Activated CD4-positive, alpha-beta memory T cell treated with anti-CD3 and anti-CD28 coated beads, Interleukin-2, amount 10 ng/mL, durations not matched to agents 7 days and 5 days (primary cell): ENCODE data around the gene TNFRSF18. TPM values are rescaled to one million over a fixed set of nuclear protein-coding genes. Genes with fewer than 3 reads are reported as not detected.

ENCODE experiments used
- CTCF ChIA-PET: fragments of 350-600 bp; sonication (Branson Sonifier 250); formaldehyde crosslinking; loops from one replicate; lab custom pipeline; 2021; ENCODE audit warnings: antibody characterized with exemption, inconsistent platforms; lab: Charles Lee
- POLR2A ChIA-PET: fragments of 350-600 bp; sonication (Branson Sonifier 250); formaldehyde crosslinking; loops from one replicate; lab custom pipeline; 2021; ENCODE audit warnings: antibody characterized with exemption; lab: Charles Lee
- DNase-seq: peaks from one replicate; pipeline ENCODE4 v3.0.0-alpha.2; 2020
- H3K27ac Mint-ChIP-seq: one replicate; pipeline ENCODE4 v1.8.0; 2021; ENCODE audit warnings: mild to moderate bottlenecking, mixed read lengths
- H3K27me3 Mint-ChIP-seq: one replicate; pipeline ENCODE4 v1.8.0; 2021; ENCODE audit warnings: mixed read lengths
- H3K36me3 Mint-ChIP-seq: one replicate; pipeline ENCODE4 v1.8.0; 2021; ENCODE audit warnings: low read depth, mixed read lengths
- H3K4me1 Mint-ChIP-seq: one replicate; pipeline ENCODE4 v1.8.0; 2021; ENCODE audit warnings: mixed read lengths
- H3K4me3 Mint-ChIP-seq: one replicate; pipeline ENCODE4 v1.8.0; 2021; ENCODE audit warnings: mild to moderate bottlenecking, mixed read lengths
- H3K9me3 Mint-ChIP-seq: one replicate; pipeline ENCODE4 v1.8.0; 2021; ENCODE audit warnings: mixed read lengths
- total RNA-seq, 2 experiments: library from RNA; stranded (reverse); gene quantifications; one replicate each; pipeline ENCODE4 v1.2.3, GENCODE V29; 2021

Gene TNFRSF18
- total RNA-seq, 2 experiments from 2014 or later: 115 to 116 TPM

DNA sequence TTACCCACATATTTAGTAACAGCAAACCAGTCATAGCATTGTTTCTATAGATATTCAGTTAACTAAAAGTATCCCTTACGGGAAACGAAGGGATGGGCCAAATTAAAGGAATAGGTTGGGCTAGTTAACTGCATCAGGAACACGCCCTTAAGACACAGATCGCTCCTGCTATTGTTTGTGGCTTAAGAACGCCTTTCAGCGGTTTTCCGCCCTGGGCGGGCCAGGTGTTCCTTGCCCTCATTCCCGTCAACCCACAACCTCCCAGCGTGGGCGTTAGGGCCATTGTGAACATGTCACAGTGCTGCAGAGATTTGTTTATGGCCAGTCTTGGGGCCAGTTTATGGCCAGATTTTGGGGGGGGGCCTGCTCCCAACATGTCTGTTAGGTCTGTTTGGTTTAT lies 14.7 kb downstream of the TNFRSF18 start:
- Mint-ChIP-seq H3K4me1 (no peaks in the 10 kb centered on the region), H3K36me3 (peaks cover 7% of the 10 kb centered on the region), H3K27ac (no peak overlapping the region), H3K4me3 (no peak overlapping the region), H3K9me3 (peaks cover 11% of the 10 kb centered on the region), H3K27me3 (peaks cover 24% of the 10 kb centered on the region)
- CTCF ChIA-PET: no interaction called here
- DNase-seq: no peak
- POLR2A ChIA-PET: no interaction called here

DNA sequence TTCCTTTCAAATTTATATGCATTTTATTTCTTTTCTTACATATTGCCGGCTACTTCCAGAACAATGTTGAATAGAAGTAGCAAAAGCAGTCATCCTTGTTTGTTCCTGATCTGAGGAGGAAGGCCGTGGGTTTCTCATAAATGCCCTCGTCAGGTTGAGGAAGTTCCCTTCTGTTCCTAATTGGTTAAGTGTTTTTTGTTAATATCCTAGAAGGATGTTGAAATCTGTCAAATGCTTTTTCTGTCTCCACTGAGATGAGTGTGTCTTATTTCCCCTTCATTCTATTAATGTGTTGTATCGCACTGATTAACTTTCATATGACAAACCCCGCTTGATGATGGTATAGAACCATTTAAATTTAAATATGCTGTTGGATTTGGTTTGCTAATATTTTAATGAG lies 17.3 kb downstream of the TNFRSF18 start:
- Mint-ChIP-seq H3K4me1 (no peaks in the 10 kb centered on the region), H3K27me3 (peaks cover 16% of the 10 kb centered on the region), H3K27ac (no peak overlapping the region), H3K9me3 (peaks cover 5% of the 10 kb centered on the region), H3K4me3 (no peak overlapping the region), H3K36me3 (no peaks in the 10 kb centered on the region)
- CTCF ChIA-PET: no interaction called here
- POLR2A ChIA-PET: no interaction called here
- DNase-seq: no peak

DNA sequence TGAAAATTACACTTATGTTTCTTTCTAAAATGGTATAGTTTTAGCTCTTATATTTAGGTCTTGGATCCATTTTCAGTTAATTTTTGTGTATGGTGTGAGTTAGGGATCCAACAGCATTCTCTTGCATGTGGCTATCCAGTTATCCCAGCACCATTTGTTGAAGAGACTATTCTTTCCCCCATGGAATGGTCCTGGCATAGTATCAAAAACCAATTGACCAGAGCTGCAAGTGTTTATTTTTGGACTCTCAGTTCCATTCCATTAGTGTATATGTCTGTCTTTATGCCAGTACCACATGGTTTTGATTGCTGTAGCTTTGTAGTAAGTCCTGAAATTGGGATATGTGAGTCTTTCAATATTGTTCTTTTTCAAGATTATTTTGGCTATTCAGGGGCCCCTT lies 18.5 kb downstream of the TNFRSF18 start:
- DNase-seq: no peak
- no peaks in the 10 kb centered on the region for H3K36me3 Mint-ChIP-seq
- no peak overlapping the region for H3K4me3 Mint-ChIP-seq
- H3K4me1 Mint-ChIP-seq: peaks cover 2% of the 10 kb centered on the region
- no peak overlapping the region for H3K27ac Mint-ChIP-seq
- peaks cover 15% of the 10 kb centered on the region for H3K27me3 Mint-ChIP-seq
- ChIA-PET CTCF (no interaction called here), POLR2A (interaction anchor here (0.6 to 1.6 kb wide), 2 partner anchors 12 to 30 kb away, joined by 4 read pairs; no protein-coding TSS in a partner anchor)
- H3K9me3 Mint-ChIP-seq: peaks cover 5% of the 10 kb centered on the region

DNA sequence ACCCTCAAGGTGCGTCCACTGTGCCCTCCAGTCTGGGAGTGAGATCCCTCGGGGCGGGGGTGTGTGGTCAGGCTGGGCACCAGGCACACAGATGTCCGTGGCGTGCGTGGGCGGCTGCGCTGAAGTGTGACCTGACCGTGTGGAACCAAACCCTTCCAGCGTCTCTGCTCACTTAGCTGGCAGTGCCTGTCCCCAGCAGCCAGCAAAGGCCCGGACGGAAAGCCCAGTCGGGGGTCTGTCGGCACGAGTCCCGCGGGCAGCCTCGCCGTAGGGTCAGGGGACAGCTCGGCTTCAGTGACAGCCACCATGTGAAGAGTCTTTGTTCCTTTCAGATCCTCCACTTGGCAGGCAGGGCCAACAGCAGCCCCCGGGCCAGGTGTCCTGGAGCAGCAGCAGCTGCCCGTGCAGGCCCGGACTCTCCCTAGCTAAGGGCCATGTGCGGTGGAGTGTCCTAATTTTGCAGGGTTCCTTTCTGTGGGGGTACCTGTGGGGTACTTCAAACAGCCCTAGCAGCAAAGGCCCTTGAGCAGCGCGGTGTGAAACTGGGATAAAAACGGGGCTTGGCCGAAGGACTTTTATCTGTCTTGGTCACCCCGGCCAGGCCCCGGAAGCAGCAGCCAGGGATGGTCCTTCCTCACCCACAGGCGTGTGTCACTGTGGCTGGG lies 21.2 kb downstream of the TNFRSF18 start:
- H3K27ac Mint-ChIP-seq: no peak overlapping the region
- POLR2A ChIA-PET: no interaction called here
- DNase-seq: no peak
- no peaks in the 10 kb centered on the region for H3K36me3 Mint-ChIP-seq
- CTCF ChIA-PET: no interaction called here
- peaks cover 10% of the 10 kb centered on the region for H3K27me3 Mint-ChIP-seq
- H3K4me1 Mint-ChIP-seq: peaks cover 6% of the 10 kb centered on the region
- H3K4me3 Mint-ChIP-seq: no peak overlapping the region
- no peaks in the 10 kb centered on the region for H3K9me3 Mint-ChIP-seq

DNA sequence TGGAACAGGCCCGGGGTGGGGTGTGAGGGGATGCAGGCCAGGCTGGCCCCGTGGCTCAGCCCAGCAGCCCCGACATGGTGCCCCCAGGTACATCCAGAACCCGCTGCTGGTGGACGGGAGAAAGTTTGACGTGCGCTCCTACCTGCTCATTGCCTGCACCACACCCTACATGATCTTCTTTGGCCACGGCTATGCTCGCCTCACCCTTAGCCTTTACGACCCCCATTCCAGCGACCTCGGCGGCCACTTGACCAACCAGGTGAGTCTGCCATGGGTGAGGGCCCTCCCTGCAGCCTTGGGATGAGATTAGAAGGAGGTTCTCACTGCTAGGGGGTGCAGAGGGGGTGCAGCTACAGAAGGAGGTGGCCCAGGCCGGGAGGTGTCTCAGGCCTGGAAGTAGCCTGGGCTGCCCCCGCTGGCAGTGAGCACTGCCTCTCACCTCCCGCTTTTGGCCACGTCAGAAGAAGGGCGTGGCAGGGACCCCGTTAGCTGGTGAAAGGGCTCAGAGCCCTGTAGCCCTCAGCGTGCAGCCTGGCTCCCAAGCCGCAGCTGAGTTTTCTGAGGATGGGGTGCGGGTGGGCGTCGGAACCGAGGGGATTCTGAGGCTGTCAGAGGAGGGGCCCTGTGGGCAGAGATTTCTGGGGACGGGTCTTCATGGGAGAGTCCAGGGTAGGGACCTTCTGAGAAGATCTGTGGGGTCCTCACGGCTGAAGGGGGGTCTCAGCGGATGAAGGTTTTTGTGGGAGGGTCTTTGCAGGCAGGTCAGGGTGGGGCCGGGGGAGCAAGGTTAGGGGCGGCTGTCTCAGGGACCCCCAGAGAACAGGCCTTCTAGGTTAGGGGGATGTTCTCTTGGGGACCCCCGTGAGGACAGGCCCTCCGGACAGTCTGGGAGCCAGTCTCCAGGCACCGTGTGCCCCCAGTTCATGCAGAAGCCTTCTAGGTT lies 22.3 kb downstream of the TNFRSF18 start:
- H3K27me3 Mint-ChIP-seq: peaks cover 4% of the 10 kb centered on the region
- no peaks in the 10 kb centered on the region for H3K36me3 Mint-ChIP-seq
- CTCF ChIA-PET: no interaction called here

DNA sequence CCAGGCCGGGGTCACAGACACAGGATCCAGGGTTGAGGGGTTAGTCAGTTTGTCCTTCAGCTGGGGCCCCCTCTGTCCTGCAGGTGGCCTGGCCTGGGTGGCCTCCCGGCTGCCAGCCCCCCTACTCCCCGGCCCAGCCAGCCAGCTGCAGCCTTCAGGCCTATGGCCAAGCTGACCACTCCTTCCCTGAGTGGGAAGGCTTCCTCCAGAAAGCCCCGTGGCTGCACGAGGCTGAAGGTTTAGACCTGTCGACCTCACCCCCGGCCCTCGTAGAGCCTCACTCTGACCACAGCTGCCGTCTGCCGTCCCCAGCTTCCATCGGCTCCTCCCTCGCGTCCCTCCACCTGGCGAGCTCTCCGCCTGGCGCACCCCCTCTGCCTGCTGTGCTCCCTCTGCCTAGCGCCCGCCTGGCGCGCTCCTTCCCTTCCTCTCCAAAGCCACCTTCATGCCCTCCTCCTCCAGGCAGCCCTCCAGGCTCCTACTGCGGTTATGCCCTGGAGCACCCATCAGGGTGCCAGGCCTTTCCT lies 23.1 kb downstream of the TNFRSF18 start:
- H3K9me3 Mint-ChIP-seq: no peaks in the 10 kb centered on the region
- DNase-seq: no peak
- no peak overlapping the region for H3K27ac Mint-ChIP-seq
- no peaks in the 10 kb centered on the region for H3K27me3 Mint-ChIP-seq
- H3K4me3 Mint-ChIP-seq: no peak overlapping the region
- CTCF ChIA-PET: no interaction called here
- POLR2A ChIA-PET: no interaction called here
- H3K36me3 Mint-ChIP-seq: no peaks in the 10 kb centered on the region
- H3K4me1 Mint-ChIP-seq: peaks cover 6% of the 10 kb centered on the region

More for the DNA sequence above, 22.3 kb downstream of the TNFRSF18 start:
- POLR2A ChIA-PET: no interaction called here
- Mint-ChIP-seq H3K9me3 (no peaks in the 10 kb centered on the region), H3K4me3 (no peak overlapping the region), H3K27ac (no peak overlapping the region), H3K4me1 (peaks cover 6% of the 10 kb centered on the region)
- no peak for DNase-seq

DNA sequence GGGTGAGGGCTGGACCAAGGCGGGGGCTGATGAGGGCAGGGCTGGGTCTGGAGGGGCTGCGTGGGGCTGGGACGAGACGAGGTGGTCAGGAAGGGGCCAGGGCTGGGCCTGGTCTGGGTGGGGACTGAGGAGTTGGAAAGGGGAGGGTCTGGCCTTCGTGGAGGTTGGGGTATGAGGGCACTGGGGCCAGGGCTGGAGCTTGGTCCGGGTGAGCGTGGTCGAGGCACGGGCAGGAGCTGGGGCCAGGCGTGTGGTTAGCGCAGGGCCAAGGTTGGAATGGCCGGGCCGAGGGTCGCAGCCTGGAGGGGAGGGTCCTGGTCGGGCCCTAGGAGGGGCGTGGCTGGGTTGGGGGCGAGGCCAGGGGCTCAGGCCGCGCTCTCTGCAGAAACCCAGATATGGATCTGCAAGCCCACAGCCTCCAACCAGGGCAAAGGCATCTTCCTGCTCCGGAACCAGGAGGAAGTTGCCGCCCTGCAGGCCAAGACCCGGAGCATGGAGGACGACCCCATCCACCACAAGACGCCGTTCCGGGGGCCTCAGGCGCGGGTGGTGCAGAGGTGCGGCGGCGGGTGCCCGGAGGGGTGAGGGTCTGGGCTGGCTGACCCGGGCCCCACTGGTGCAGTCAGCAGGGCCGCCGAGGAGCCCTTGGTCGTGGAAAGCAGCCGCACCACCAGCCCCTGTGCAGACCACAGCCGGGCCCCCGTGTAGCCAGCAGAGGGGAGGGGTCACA lies 23.7 kb downstream of the TNFRSF18 start:
- CTCF ChIA-PET: no interaction called here
- Mint-ChIP-seq H3K4me3 (no peak overlapping the region), H3K9me3 (no peaks in the 10 kb centered on the region), H3K27ac (no peak overlapping the region), H3K36me3 (no peaks in the 10 kb centered on the region), H3K27me3 (no peaks in the 10 kb centered on the region), H3K4me1 (peaks cover 6% of the 10 kb centered on the region)
- no peak for DNase-seq
- POLR2A ChIA-PET: no interaction called here

GRCh38 chr1:1181938-1182410 lies 24.4 kb downstream of the TNFRSF18 start:
- no peak for DNase-seq
- POLR2A ChIA-PET: no interaction called here
- H3K4me1 Mint-ChIP-seq: peaks cover 6% of the 10 kb centered on the region
- H3K27ac Mint-ChIP-seq: no peak overlapping the region
- no peaks in the 10 kb centered on the region for H3K36me3 Mint-ChIP-seq
- CTCF ChIA-PET: no interaction called here
- no peak overlapping the region for H3K4me3 Mint-ChIP-seq
- no peaks in the 10 kb centered on the region for H3K9me3 Mint-ChIP-seq
- peaks cover 2% of the 10 kb centered on the region for H3K27me3 Mint-ChIP-seq

DNA sequence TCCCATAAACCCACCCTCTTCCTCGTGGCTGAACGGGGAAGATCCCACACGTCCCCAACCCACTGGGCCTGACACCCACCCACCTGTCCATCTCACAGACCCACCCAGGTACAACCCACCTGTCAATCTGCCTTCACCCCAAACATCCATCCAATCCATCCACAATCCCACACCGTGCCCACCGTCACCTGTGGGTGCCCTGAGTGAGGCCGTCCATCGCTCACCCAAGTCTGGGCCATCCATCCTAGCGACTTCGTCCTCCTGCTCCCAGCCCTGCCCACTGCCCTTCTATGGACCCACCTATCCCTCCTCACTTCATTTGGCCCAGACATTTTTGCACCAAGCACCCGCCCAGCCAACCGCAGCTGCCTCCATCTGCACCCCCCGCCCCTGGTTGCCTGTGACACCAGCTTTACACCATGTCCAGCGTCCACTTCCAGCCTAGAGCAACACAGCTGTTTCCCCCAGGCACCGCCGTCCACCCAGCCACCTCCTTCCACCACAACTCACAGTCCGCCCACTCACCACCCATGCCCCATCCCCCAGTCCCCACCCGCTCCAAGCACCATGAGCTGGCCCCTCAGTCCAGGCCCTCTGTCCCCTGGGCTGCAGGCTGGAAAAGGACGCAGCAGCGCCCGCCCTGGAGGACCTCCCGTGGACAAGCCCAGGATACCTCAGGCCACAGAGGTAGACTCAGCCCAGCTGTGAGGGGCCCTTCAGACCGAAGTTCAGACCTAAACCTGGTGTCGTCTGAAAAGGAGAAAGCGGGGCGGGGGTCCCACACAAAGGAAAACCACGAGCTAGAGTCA lies 25.1 kb downstream of the TNFRSF18 start:
- peaks cover 6% of the 10 kb centered on the region for H3K4me1 Mint-ChIP-seq
- H3K27ac Mint-ChIP-seq: no peak overlapping the region
- no peaks in the 10 kb centered on the region for H3K36me3 Mint-ChIP-seq
- ChIA-PET POLR2A (no interaction called here), CTCF (no interaction called here)
- H3K27me3 Mint-ChIP-seq: peaks cover 5% of the 10 kb centered on the region
- no peak for DNase-seq
- no peaks in the 10 kb centered on the region for H3K9me3 Mint-ChIP-seq
- no peak overlapping the region for H3K4me3 Mint-ChIP-seq

GRCh38 chr1:1179983-1180861 lies 26.2 kb downstream of the TNFRSF18 start:
- no peaks in the 10 kb centered on the region for H3K36me3 Mint-ChIP-seq

DNA sequence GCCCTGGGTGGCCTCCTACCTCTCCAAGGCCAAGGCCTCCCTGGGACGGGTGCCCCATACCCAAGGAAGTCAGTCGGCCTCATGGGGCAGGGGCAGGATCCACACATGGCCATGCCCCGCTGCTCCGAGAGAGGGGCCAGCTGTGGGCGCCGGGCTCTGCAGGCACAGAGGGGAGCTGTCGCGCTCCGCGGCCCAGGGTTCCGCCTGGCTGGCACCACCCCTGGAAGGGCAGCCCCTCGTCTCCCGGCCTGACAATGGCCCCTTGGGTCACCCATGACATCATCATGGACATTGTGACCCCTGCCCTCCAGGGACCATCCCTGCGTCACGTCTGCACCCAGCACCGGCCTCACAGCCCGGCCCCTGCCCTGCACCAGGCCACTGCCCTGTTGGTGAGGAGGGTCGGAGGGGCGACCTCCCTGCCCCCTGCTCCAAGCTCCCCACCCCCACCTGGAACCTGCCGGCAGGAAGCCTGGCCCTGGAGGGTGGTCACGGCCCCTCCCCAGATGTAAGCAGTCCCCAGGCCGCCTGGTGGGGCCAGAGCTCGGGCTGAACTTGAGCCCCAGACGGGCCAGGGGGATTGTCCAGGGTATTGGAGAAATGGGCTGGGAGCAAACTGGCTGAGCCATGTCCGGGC lies 26.9 kb downstream of the TNFRSF18 start:
- Mint-ChIP-seq H3K36me3 (no peaks in the 10 kb centered on the region), H3K9me3 (no peaks in the 10 kb centered on the region), H3K4me1 (peaks cover 12% of the 10 kb centered on the region), H3K4me3 (no peak overlapping the region), H3K27me3 (peaks cover 8% of the 10 kb centered on the region), H3K27ac (no peak overlapping the region)
- ChIA-PET POLR2A (no interaction called here), CTCF (no interaction called here)
- DNase-seq: no peak

More at GRCh38 chr1:1179983-1180861, 26.2 kb downstream of the TNFRSF18 start:
- POLR2A ChIA-PET: no interaction called here
- no peak overlapping the region for H3K27ac Mint-ChIP-seq
- H3K4me3 Mint-ChIP-seq: no peak overlapping the region
- peaks cover 8% of the 10 kb centered on the region for H3K27me3 Mint-ChIP-seq
- CTCF ChIA-PET: no interaction called here
- DNase-seq: no peak
- H3K9me3 Mint-ChIP-seq: no peaks in the 10 kb centered on the region
- H3K4me1 Mint-ChIP-seq: peaks cover 9% of the 10 kb centered on the region
